Gastroesophageal sphincter (tissue), 4 donors: ENCODE measurements around the gene ADAMTS2. TPM values are rescaled to one million over a fixed set of nuclear protein-coding genes. Genes with fewer than 3 reads are reported as not detected.

ENCODE experiments used
- ATAC-seq: fragments of 150-250 bp; one replicate; pipeline ENCODE4 v1.9.1; 2016; ENCODE audit warnings: mild to moderate bottlenecking, moderate library complexity
- H3K27ac ChIP-seq, 4 donors: fragments of 200-600 bp; sonication (generic) in 3 of 4; 1 replicate in 3 of 4; 2 replicates in 1 of 4; pipeline ENCODE4 v1.5.1; 2016 to 2019
- H3K27me3 ChIP-seq: fragments of 200-600 bp; sonication (generic); one replicate; pipeline ENCODE4 v1.5.1; 2019
- H3K36me3 ChIP-seq, 2 donors: fragments of 200-600 bp; sonication (generic); one replicate each; pipeline ENCODE4 v1.5.1; 2019; ENCODE audit warnings: control low read depth in 1 of 2
- H3K4me1 ChIP-seq, 3 donors: fragments of 200-600 bp; sonication (generic); 1 replicate in 2 of 3; 2 replicates in 1 of 3; pipeline ENCODE4 v1.5.1; 2016 to 2019; ENCODE audit warnings: control low read depth in 2 of 3
- H3K4me3 ChIP-seq, 2 donors: fragments of 200-600 bp; sonication (generic); one replicate each; pipeline ENCODE4 v1.5.1; 2019; ENCODE audit warnings: mild to moderate bottlenecking in 1 of 2, moderate library complexity in 1 of 2
- H3K9me3 ChIP-seq, 3 donors: fragments of 200-600 bp; sonication (generic); one replicate each; pipeline ENCODE4 v1.5.1; 2017 to 2019; ENCODE audit warnings: control low read depth in 2 of 3
- EP300 ChIP-seq: sonication (generic); formaldehyde crosslinking; IDR thresholded peaks from one replicate; pipeline ENCODE4 v1.6.1; 2017; ENCODE audit warnings: antibody characterized with exemption, mild to moderate bottlenecking
- POLR2A ChIP-seq, 2 donors: fragments of 450-650 bp; IDR thresholded peaks; one replicate each; pipeline ENCODE4 v1.6.1; 2017; ENCODE audit warnings: antibody characterized with exemption in 2 of 2, mild to moderate bottlenecking in 2 of 2, moderate library complexity in 1 of 2
- POLR2AphosphoS5 ChIP-seq: sonication (generic); formaldehyde crosslinking; IDR thresholded peaks from one replicate; pipeline ENCODE4 v1.6.1; 2017; ENCODE audit warnings: antibody characterized with exemption
- WGBS, 2 donors: methylation state at CpG; one replicate each; pipeline ENCODE4 v1.1.5; 2018; ENCODE audit warnings: low coverage in 1 of 2; 5-methylcytosine and 5-hydroxymethylcytosine counted together
- total RNA-seq, 4 donors: library from RNA; depleted of rRNA; stranded (reverse); fragments of >200 nt; gene quantifications; one replicate each; pipeline ENCODE4 v1.1.0, GENCODE V29; 2016
- TF ChIP-seq, protein P1 (sequence below), 4 experiments: fragments of 200-600 bp in 2 of 4; fragments of 450-650 bp in 2 of 4; sonication (generic) in 1 of 4; IDR thresholded peaks; one replicate each; pipeline ENCODE4 v1.5.1; 2017 to 2019; ENCODE audit warnings: antibody characterized with exemption in 4 of 4, mild to moderate bottlenecking in 2 of 4, moderate library complexity in 2 of 4

ADAMTS2 gene
- total RNA-seq, 4 donors from 2014 or later, result 14.8 to 24.8 (median 22.6) TPM

DNA sequence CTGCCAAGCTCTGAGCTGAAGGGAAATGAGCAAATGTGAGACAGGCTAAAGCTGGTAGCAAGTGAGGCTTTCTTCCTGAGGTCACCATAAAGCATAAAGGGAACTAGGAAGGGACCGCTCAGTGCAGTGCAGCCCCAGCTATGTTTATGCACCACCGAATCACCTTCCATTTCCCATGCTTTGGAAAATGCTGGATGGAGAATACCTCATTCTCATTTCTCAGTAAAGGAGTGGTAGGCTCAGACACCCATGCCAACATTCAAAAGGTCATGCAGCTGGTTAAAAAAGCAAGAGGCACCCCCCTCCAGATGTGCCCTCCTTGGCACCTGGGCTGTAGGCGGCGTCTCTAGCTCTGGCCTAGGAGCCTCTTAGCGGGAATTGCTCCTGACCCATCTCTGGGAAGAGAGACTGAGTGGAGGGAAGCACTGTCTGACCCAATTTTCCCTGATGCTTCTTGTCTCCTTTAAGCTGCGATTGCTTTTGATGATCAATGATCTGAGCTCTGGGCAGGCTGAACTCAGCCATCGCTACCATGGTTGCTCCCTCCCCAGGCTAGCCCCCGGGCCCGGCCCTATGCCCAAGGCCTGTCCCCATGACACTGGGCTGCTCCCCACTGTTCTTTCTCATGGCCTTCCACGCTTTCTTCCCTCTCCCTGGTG, 226.4 kb downstream of the ADAMTS2 start:
- peaks cover 0 to 63% (median 2%) of the 10 kb centered on the region in 3 donors for H3K9me3 ChIP-seq
- ATAC-seq, result no peak
- H3K36me3 ChIP-seq, result peaks cover 0 to 30% of the 10 kb centered on the region in 2 donors
- no peak overlapping the region for H3K4me3 ChIP-seq
- no peak for TF ChIP-seq POLR2AphosphoS5
- TF ChIP-seq, protein P1, sequence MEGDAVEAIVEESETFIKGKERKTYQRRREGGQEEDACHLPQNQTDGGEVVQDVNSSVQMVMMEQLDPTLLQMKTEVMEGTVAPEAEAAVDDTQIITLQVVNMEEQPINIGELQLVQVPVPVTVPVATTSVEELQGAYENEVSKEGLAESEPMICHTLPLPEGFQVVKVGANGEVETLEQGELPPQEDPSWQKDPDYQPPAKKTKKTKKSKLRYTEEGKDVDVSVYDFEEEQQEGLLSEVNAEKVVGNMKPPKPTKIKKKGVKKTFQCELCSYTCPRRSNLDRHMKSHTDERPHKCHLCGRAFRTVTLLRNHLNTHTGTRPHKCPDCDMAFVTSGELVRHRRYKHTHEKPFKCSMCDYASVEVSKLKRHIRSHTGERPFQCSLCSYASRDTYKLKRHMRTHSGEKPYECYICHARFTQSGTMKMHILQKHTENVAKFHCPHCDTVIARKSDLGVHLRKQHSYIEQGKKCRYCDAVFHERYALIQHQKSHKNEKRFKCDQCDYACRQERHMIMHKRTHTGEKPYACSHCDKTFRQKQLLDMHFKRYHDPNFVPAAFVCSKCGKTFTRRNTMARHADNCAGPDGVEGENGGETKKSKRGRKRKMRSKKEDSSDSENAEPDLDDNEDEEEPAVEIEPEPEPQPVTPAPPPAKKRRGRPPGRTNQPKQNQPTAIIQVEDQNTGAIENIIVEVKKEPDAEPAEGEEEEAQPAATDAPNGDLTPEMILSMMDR (IDR thresholded peaks at IDR 0.05), result no peak
- TF ChIP-seq POLR2A (IDR thresholded peaks at IDR 0.05), result no peak
- no peak for TF ChIP-seq EP300
- WGBS, 2 donors, result 81 to 85% methylated on average over 4 to 9 of the region's 10 CpGs
- no peaks in the 10 kb centered on the region for H3K27me3 ChIP-seq
- no peak overlapping the region for H3K27ac ChIP-seq
- no peaks in the 10 kb centered on the region for H3K4me1 ChIP-seq

DNA sequence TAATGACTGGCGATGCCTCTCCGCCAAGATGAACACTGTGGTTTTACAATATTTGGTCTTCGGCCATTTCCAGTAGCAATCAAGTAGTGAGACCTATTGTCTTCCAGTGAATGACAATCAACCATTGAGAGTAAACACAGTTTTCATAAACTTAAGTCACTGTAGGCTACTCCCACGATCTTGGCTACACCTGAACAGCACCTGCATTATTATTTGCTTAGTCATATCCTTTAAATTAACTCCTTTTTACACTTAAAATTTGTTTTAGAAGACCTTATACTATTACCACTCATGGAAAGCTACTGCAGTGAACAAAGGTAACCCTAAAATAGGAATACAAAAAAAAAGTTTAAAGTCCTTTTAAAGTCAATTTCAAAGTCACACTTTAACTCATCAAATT, 226.9 kb downstream of the ADAMTS2 start:
- Histone ChIP-seq H3K4me1 (no peaks in the 10 kb centered on the region), H3K27me3 (no peaks in the 10 kb centered on the region), H3K36me3 (peaks cover 0 to 34% of the 10 kb centered on the region in 2 donors), H3K9me3 (peaks cover 0 to 68% (median 2%) of the 10 kb centered on the region in 3 donors), H3K27ac (no peak overlapping the region), H3K4me3 (no peak overlapping the region)
- TF ChIP-seq POLR2AphosphoS5 (no peak), EP300 (no peak), POLR2A (IDR thresholded peaks at IDR 0.05) (no peak)
- TF ChIP-seq, protein P1 (IDR thresholded peaks at IDR 0.05), result no peak
- no peak for ATAC-seq
- 70 to 86% methylated on average over 1 to 4 of the region's 4 CpGs for WGBS, 2 donors

DNA sequence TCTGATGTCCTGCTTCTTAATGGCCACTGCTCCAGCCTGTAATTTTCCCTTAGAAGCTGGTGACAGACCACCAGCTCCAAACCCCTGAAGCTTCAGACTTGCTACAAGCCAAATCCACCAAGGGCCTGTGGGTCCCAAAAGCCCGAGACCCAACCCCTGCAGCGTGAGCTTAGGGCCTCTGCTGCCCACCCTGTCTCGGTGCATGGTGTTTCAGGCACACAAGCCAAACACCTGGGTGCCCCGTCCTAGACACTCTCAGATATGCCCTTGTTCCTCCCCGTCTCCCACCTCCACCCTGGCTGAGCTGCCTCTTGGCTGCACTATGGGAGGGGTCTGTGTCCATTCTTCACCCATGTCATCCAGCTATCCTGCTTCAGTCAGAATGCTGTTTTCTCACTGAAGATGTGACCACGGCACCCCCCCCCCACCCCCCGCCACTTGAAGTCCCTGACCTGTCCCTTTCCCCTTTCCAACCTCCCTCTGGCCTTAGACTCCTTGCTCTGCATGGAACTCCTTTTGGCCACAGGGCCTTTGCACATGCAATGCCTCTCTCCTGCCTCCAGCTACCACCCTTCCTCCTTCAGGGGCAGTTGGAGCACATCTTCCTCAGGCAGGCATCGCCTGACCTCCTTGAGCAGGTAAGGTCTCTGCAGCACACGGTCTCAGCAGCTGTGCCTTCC, 229.3 kb downstream of the ADAMTS2 start:
- no peaks in the 10 kb centered on the region for H3K27me3 ChIP-seq
- no peak overlapping the region for H3K27ac ChIP-seq
- peaks cover 0 to 76% (median 2%) of the 10 kb centered on the region in 3 donors for H3K9me3 ChIP-seq
- H3K4me1 ChIP-seq, result no peaks in the 10 kb centered on the region
- no peak for TF ChIP-seq EP300
- TF ChIP-seq POLR2A (IDR thresholded peaks at IDR 0.05), result no peak
- WGBS, 2 donors, result 84 to 91% methylated on average over 6 to 7 of the region's 9 CpGs
- peaks cover 0 to 20% of the 10 kb centered on the region in 2 donors for H3K36me3 ChIP-seq
- H3K4me3 ChIP-seq, result no peak overlapping the region
- ATAC-seq, result no peak

DNA sequence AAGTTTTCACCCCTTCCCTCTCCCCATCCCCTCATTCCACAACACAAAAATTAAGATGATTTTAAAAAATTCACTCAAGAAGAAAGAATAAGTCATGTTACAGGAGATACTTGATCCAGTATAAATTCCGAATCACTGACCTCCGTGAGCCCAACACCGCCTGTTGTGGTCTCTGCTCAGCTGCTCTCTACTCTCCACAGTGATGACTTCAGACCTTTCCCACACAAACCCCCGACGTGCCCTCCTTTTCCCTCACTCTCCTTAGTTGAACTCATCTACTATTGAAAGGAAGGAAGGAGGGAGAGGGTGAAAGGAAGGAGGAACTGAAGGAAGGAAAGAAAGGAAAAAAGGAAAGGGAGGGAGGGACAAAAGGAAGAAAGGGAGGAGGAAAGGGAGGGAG, 230.0 kb downstream of the ADAMTS2 start:
- H3K36me3 ChIP-seq, result peaks cover 0 to 19% of the 10 kb centered on the region in 2 donors

DNA sequence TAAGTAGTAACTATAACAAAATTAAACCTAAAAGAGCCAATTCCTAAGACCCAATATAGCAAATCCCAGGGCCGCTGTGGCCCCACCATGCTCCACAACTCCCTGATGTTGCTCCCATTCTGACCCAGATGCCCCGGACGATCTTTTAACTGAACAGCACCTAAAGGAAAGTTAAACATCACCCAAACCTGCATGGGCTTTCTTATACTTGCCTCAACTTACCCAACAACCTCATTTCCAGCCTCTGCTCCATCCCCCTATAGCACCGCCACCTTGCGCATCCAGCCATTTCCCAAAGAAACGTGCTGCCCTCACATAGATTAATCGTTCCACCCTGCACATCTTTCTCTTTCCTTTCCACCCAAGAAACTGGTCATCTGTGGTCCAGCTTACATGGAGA, 230.5 kb downstream of the ADAMTS2 start:
- Histone ChIP-seq H3K9me3 (peaks cover 0 to 79% (median 2%) of the 10 kb centered on the region in 3 donors), H3K27ac (no peak overlapping the region), H3K36me3 (peaks cover 0 to 19% of the 10 kb centered on the region in 2 donors), H3K4me1 (no peaks in the 10 kb centered on the region), H3K27me3 (no peaks in the 10 kb centered on the region), H3K4me3 (no peak overlapping the region)
- ATAC-seq, result no peak
- WGBS, 2 donors, result 94 to 95% methylated on average over 7 of the region's 7 CpGs
- TF ChIP-seq POLR2A (IDR thresholded peaks at IDR 0.05), result no peak
- TF ChIP-seq, protein P1 (IDR thresholded peaks at IDR 0.05), result no peak
- no peak for TF ChIP-seq EP300
- no peak for TF ChIP-seq POLR2AphosphoS5

More for the DNA sequence above, 230.0 kb downstream of the ADAMTS2 start:
- Histone ChIP-seq H3K4me1 (no peaks in the 10 kb centered on the region), H3K4me3 (no peak overlapping the region), H3K27ac (no peak overlapping the region), H3K9me3 (peaks cover 0 to 76% (median 2%) of the 10 kb centered on the region in 3 donors), H3K27me3 (no peaks in the 10 kb centered on the region)
- WGBS, 2 donors, result 63% methylated on average over 2 of the region's 5 CpGs; no CpG with 5 or more reads in 1 of the 2 donors
- ATAC-seq, result no peak
- TF ChIP-seq POLR2A (IDR thresholded peaks at IDR 0.05) (no peak), EP300 (no peak), POLR2AphosphoS5 (no peak)
- TF ChIP-seq, protein P1 (IDR thresholded peaks at IDR 0.05), result no peak
